Measurements from ENCODE around the gene C3AR1.
"Not testable (repeated sequence)": the region's sequence is repeated elsewhere in the genome, so short reads cannot be mapped to it uniquely, and the experiment has no call there.

The C3AR1 gene
- 2.0 to 17.6 (median 7.3) reads per million in 4 experiments for total RNA-seq

GRCh38 chr12:8065991-8066594, at the start of gene C3AR1:
Gene C3AR1 (minus strand): TSS chr12:8066359. CDS start chr12:8060185, 6,174 bp downstream.
- no peak for DNase-seq

- not testable (repeated sequence) for DNase-seq
Measured at GRCh38 chr12:8113117-8113516, 47.0 kb upstream of the C3AR1 start.

GRCh38 chr12:8108808-8109398, 42.7 kb upstream of the C3AR1 start:
- DNase-seq, result peak; percentile 65

GRCh38 chr12:8099235-8099634, 33.1 kb upstream of the C3AR1 start:
- no peak for DNase-seq

GRCh38 chr12:8096281-8096915, 30.2 kb upstream of the C3AR1 start:
- DNase-seq, result no peak

- DNase-seq, result no peak
Measured at GRCh38 chr12:8093291-8093690, 27.1 kb upstream of the C3AR1 start.

- no peak for DNase-seq
Measured at GRCh38 chr12:8089716-8090115, 23.6 kb upstream of the C3AR1 start.

GRCh38 chr12:8089277-8089676, 23.1 kb upstream of the C3AR1 start:
- not testable (repeated sequence) for DNase-seq

GRCh38 chr12:8088574-8088973, 22.4 kb upstream of the C3AR1 start:
- DNase-seq, result peak; percentile 5

- no peak for DNase-seq
Measured at GRCh38 chr12:8087666-8088065, 21.5 kb upstream of the C3AR1 start.

- DNase-seq, result not testable (repeated sequence)
Measured at GRCh38 chr12:8084351-8084750, 18.2 kb upstream of the C3AR1 start.

GRCh38 chr12:8082808-8083100, 16.6 kb upstream of the C3AR1 start:
- no peak for DNase-seq

GRCh38 chr12:8081251-8081920, 15.2 kb upstream of the C3AR1 start:
- no peak for DNase-seq

GRCh38 chr12:8080120-8080519, 14.0 kb upstream of the C3AR1 start:
- DNase-seq, result no peak

GRCh38 chr12:8078916-8079315, 12.8 kb upstream of the C3AR1 start:
- DNase-seq, result no peak

- DNase-seq, result peak; percentile 33
Measured at GRCh38 chr12:8078398-8078797, 12.2 kb upstream of the C3AR1 start.

GRCh38 chr12:8077207-8077606, 11.0 kb upstream of the C3AR1 start:
- no peak for DNase-seq

- DNase-seq, result no peak
Measured at GRCh38 chr12:8076366-8076765, 10.2 kb upstream of the C3AR1 start.

GRCh38 chr12:8075935-8076334, 9.8 kb upstream of the C3AR1 start:
- no peak for DNase-seq

GRCh38 chr12:8071820-8072219, 5.7 kb upstream of the C3AR1 start:
- not testable (repeated sequence) for DNase-seq

GRCh38 chr12:8069582-8069981, 3.4 kb upstream of the C3AR1 start:
- DNase-seq, result no peak

GRCh38 chr12:8064131-8064530, 2.0 kb downstream of the C3AR1 start:
- no peak for DNase-seq

- no peak for DNase-seq
Measured at GRCh38 chr12:8058506-8058905, 7.7 kb downstream of the C3AR1 start.

- DNase-seq, result no peak
Measured at GRCh38 chr12:8057839-8058238, 8.3 kb downstream of the C3AR1 start.

All from effector CD8-positive, alpha-beta T cell (primary cell).